Activated gamma-delta T cell (primary cell): ENCODE data around the gene TWIST1.

Source experiments
- DNase-seq: peaks from one replicate; lab custom pipeline; 2025; lab: John Stamatoyannopoulos, UW
- total RNA-seq, 2 donors: gene quantifications; one replicate each; lab custom pipeline; 2026; lab: John Stamatoyannopoulos, UW

The TWIST1 gene
- 0.05 to 1.7 reads per million in 2 donors for total RNA-seq

DNA sequence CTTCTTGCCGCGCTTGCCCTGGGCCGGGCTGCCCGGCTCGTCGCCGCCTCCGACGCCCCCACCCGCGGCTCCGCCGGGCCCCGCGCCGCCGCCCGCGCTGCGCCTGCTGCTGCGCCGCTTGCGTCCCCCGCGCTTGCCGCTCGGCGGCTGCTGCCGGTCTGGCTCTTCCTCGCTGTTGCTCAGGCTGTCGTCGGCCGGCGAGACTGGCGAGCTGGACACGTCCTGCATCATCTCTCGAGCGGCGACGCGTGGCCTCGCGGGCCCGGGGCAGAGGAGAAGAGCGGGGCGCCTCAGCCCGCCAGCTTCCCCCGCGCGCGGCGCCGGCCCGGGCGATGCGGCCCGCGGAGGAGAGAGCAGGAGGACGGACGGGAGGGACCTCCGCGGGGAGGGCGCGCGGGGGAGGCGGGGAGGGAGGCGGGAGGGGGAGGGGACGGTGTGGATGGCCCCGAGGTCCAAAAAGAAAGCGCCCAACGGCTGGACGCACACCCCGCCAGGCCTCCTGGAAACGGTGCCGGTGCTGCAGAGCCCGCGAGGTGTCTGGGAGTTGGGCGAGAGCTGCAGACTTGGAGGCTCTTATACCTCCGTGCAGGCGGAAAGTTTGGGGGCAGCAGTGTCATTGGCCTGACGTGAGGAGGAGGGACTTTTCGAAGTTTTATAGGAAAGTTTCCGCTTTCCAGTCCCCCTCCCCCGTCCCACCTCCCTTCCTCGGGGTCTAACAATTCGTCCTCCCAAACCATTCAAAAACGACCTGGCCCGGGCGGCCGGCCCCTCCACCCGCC, at the start of gene TWIST1:
TSS of gene TWIST1 (minus strand) at position 546 of the 779 bp plus-strand sequence. CDS start at position 231, 315 bp downstream.
- no peak for DNase-seq

GRCh38 chr7:19161671-19162070, 44.2 kb upstream of the TWIST1 start:
- no peak for DNase-seq

DNA sequence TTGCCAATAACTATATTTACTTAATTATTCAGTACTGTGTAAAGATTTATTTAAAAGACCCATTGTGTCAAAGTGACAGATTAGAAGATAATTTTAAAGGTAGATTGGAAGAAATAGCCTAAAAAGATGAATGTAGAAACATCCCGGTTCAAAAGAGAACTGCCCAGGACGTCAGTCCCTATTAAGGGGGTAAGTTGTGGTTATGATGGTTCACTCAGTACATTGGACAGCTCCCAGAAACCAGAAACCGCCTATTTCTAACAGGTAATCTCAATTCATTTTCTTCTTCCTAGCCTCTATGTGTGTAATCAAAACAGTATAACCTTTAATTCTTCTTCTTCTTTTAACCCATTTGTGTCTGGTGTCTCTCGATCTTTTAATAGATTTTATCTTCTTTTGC, 29.3 kb upstream of the TWIST1 start:
- DNase-seq, result no peak

- DNase-seq, result no peak
These were observed 28.1 kb upstream of the TWIST1 start for GRCh38 chr7:19145434-19146115.

DNA sequence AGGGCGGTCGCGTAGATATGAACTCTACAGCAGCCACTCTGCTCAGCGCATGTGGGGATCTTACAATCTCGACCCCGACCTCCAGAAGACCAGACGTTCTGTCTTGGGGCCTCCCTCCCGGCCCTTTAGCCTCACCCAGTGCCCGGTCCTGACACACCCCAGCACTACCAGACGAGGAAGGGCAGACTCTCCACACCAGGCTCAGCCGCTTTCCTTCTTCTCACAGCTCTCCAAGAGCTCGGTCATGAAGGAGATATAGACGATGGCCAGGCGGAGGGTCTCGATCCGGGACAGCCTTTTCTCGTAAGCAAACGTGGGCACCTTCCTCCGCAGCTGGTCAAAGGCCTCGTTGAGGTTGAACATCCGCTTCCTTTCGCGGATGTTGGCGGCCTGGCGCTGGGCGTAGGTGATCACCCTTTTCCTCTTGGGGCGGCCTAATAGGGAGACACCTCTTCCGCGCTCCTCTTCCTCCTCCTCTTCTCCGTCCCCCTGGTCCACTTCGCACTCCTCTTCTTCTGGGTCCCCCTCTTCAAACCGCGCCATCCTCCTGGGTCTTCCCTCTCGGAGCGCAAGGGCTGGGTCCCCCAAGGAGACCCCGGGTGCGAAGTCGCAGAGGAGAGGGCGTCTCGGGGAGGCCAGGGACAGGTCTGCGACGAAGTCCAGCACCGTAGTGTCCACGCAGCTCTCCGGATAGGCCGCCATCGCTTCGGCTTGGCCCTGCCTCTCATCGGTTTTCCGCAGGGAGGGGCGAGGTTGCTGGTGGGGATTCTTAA, 27.4 kb upstream of the TWIST1 start, which contains the start of gene FERD3L:
TSS of gene FERD3L (minus strand) at position 761 of the 773 bp plus-strand sequence. CDS start at position 702, 59 bp downstream.
- no peak for DNase-seq

DNA sequence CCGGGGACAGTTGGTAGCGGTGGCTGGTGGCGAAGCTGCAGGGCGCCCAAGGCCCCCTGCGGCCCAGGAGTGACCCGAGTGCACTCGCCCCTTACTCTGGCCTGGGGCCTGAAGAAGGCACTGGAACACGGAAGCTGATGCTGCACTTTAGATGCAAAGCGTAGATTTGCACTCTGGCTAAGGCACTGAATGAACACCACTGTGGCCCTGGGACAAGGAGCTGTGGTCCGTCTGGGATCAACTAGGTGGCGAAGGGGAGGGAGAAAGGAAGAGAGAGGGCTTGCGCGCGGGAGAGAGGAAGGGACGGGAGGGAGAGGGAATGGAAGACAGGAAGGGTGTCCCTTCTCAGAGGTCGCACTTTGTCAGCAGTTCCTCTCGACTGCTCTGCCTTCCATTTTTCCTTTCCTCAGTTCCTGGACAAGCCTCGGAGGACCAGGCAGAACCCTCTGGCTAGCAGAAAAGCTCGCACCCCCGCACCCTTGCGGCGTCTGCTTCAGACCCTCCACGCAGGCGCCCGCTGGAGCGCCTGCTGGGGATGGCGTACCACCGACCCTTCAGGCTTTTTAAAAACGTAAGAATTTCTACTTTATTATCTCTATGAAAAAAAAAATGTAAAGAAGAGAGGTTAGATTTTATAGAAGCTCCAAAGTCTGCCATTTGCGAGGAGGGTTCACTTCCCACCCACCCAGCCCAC, 26.6 kb upstream of the TWIST1 start:
- no peak for DNase-seq

DNA sequence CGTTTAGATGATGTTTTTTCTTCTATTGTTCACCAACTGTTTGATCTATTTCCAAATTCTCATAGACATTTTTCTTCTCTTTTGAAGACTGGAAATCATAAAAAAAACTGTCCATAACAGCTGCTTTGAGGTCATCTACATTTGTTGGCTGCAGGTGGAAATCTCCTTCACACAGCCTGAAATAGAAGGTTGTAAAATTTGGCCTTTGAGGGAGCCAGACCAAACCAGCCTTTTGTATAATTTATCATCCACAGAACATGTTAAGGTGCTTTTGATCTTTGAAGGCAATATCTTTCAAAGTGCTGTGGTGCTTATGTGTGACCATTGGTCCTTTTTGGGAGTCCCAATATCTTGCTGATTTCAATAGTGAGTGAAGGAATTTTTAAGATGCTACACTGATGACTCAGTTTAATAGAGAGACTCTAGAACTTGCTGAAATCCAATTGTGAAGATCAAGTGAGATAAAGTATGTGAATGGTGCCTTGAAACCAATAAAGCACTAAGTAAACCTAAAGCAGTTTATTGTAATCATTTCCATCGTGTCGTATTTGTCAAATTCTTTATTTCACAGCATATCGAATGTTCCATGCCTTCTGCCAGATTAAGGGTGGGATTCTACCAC, 22.4 kb upstream of the TWIST1 start:
- DNase-seq, result no peak

DNA sequence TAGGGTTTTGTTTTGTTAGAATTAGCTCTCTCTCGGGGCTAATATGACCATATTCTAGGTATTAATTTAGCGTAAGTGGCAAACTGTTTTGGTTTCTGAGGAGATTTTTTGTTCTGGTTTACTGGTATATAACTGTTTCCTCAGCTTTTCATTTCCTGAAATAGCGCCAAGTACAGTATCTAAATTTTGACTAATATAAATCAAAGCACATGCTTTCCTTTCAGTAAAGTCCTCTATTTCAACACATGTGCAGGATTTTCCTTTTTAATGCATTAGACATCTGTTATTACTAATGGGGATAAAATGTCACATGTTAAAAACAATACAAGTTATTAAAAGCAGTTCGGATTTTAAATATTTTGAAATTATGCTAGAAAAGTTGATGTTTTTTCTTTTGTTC, 16.4 kb upstream of the TWIST1 start:
- DNase-seq, result no peak

GRCh38 chr7:19133390-19133789, 16.0 kb upstream of the TWIST1 start:
- no peak for DNase-seq

DNA sequence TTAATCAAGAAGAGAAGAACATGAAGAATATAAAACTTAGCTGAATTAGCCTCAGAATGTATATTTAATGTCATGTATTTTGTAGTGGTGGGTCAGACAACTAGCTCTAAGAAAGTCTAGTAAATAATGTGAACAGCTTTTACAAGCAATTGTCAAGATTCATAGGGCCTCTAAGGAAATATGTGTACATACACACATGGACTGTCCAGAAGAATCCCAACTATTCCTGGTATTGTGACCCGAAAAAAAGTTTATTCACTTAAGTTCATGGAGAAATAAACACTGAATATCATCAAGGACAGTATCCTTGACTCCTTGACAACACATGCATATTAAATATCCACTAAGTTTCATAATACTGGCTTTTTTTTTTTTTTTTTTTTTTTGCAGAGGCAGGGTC, 11.4 kb upstream of the TWIST1 start:
- no peak for DNase-seq

DNA sequence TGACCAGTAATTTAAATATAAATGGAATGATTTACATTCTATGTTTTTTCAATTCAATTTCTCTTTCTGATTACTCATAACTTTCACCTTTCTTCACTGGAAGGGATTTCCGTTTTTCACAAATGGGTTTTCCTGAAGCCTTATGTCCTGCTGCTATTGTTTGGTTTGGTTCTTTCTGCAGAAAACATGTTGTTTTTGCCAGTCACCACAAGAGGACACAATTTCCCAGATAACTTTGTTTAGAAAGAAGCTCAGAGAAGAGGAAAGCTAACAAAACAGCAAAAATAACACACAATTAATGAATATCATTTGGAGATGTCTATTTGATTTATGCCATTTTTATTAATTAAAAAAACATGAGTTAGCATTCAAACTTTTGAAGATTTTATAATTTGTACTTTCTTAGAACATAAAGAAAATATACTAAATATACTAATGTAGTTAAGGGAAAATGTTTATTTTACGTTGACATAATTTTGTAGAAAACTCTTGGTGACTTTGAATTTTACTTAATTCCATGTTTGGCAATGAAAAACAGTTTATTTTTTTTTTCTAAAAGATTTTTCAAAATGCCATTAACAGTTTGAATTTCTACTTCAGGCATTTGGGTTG, 4.6 kb upstream of the TWIST1 start:
- no peak for DNase-seq

GRCh38 chr7:19119870-19120486, 2.5 kb upstream of the TWIST1 start:
- DNase-seq, result no peak

- no peak for DNase-seq
These were observed 1.9 kb upstream of the TWIST1 start for GRCh38 chr7:19119372-19119771.

- no peak for DNase-seq
These were observed 1.4 kb upstream of the TWIST1 start for GRCh38 chr7:19118636-19119371.

DNA sequence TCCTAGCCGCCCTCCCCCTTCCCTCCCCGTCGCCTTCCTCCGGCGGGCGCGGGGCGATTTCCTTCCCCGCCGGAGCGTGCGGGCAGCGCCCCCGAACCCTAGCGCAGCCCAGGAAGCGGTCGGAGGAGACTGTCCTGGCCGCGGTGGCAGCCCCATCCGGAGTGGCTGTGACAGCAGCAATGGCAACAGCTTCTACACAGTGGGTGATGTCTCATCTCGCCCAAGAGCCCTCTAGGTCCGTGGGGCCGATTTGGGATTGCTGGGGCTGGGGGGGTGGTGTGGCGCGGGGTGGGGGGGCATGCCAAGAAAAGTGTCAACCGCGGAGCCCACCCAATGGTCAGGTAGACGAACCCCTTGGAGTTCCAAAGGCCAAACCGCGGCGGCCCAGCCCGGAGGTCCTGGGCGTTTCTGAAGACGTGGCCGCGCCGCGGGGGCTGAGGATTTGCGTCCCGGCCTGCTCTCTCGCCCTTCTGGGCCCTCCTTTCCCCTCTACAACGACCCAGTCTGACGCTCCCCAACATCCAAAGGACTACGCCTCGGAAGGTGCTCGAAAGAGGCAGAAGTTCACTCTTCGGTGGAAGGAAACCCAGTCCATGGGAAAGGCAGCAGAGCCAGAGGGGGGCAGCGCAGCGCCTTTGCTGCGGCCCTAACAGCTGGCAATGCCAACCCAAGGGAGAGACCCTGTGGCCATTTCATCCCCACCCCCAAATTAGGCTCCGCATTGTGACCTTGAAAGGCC, 603 bp upstream of the TWIST1 start:
- DNase-seq, result no peak

DNA sequence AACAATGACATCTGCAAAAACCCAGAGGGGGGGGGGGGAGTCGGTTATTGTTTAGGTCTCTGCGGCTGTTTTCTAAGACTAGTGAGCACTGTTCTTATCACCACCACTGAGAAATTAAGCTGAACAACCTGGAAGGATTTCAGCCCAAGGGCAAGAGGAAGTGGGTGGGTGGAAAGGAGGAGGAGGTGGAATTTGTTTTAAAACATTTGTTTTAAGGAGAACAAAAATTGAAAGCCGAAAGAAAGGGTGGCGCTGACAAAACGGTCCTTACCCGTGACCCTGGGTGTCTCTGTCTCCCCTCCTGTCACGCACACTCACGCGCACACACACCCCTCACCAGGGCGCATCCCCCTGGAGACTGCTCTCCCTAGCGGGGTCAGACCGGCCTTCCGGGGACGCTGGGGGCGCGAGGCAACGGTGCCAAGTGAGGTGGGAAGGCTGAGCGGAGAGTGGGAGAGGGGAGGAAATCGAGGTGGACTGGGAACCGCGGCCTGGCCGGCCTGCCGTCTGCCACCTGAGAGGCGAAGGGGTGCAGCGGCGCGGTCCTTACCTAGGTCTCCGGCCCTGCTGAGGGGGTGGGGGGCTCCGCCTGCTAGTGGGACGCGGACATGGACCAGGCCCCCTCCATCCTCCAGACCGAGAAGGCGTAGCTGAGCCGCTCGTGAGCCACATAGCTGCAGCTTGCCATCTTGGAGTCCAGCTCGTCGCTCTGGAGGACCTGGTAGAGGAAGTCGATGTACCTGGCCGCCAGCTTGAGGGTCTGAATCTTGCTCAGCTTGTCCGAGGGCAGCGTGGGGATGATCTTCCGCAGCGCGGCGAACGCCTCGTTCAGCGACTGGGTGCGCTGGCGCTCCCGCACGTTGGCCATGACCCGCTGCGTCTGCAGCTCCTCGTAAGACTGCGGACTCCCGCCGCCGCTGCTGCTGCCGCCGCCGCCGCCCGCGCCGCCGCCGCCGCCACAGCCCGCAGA, 1.0 kb downstream of the TWIST1 start:
- no peak for DNase-seq

GRCh38 chr7:19114551-19114855, 2.9 kb downstream of the TWIST1 start:
- DNase-seq, result no peak
